Left lung (tissue), 10 donors: Measurements from ENCODE around the gene TLE1. TPM values are rescaled to one million over a fixed set of nuclear protein-coding genes. Genes with fewer than 3 reads are reported as not detected.

Experiments used
- ATAC-seq: fragments of 200-7000 bp; cut with Tn5 transposase; one replicate; pipeline ENCODE4 v1.9.1; 2020; ENCODE audit warnings: moderate library complexity
- DNase-seq, 4 donors: peaks; one replicate each; pipeline ENCODE4 v3.0.0-alpha.2; 2013 to 2020
- H3K27ac ChIP-seq, 2 donors: fragments of 200-600 bp; sonication (generic) in 1 of 2; one replicate each; pipeline versions ENCODE4 v1.5.0 to v1.8.0; 2020 to 2021
- H3K27me3 ChIP-seq, 2 donors: fragments of 200-600 bp; sonication (generic) in 1 of 2; one replicate each; pipeline versions ENCODE4 v1.5.0 to v1.8.0; 2020 to 2021
- H3K36me3 ChIP-seq, 2 donors: fragments of 200-600 bp; sonication (generic) in 1 of 2; one replicate each; pipeline versions ENCODE4 v1.5.0 to v1.8.0; 2020 to 2021
- H3K4me1 ChIP-seq, 2 donors: fragments of 200-600 bp; one replicate each; pipeline ENCODE4 v1.8.0; 2021
- H3K4me3 ChIP-seq, 2 donors: fragments of 200-600 bp; sonication (generic) in 1 of 2; one replicate each; pipeline versions ENCODE4 v1.5.0 to v1.8.0; 2020 to 2021; ENCODE audit warnings: mild to moderate bottlenecking in 1 of 2
- H3K9me3 ChIP-seq, 2 donors: fragments of 200-600 bp; sonication (generic) in 1 of 2; one replicate each; pipeline versions ENCODE4 v1.5.0 to v1.8.0; 2020 to 2021
- CTCF ChIP-seq, 2 donors: fragments of 200-600 bp; sonication (generic) in 1 of 2; IDR thresholded peaks; one replicate each; pipeline versions ENCODE4 v1.5.0 to v1.8.0; 2021; ENCODE audit warnings: antibody characterized with exemption in 2 of 2
- intact Hi-C, 2 donors: fragments of 100-400 bp; cut with DNase I; formaldehyde crosslinking; loops; one replicate each; pipeline versions ENCODE4 v1.11.2 to v1.14.2; 2022
- polyA plus RNA-seq, 6 donors: library from polyadenylated mRNA; unstranded; fragments of 120-200 nt; gene quantifications; one replicate each; pipeline ENCODE4 v1.2.1, GENCODE V29; 2013; ENCODE audit not compliant: insufficient read length in 6 of 6
- total RNA-seq, 2 donors: library from RNA; stranded (reverse); fragmentation: NEBNext Ultra II Directional; extraction: Animal tissue kit (Norgen Biotek cat#: 25700); gene quantifications; one replicate each; pipeline ENCODE4 v1.2.1, GENCODE V29; 2021
- donor health status: DM: no; HTN: yes; CAD: no.
- donor health status: DM: no; HTN: no; CAD: no.

Gene TLE1
- total and polyA plus RNA-seq, 8 donors: 15.1 to 44.3 (median 40.0) TPM

- no peak for TF ChIP-seq CTCF (IDR thresholded peaks at IDR 0.05)
- H3K27ac ChIP-seq: peak overlapping the region in 1 of 2 donors; percentile 0
Measured at GRCh38 chr9:81559197-81559596, 130.2 kb downstream of the TLE1 start.

GRCh38 chr9:81558091-81558830, 131.1 kb downstream of the TLE1 start:
- peak in 2 of 4 donors; percentile 38 to 47 for DNase-seq
- intact Hi-C loops: no loop called here

More at GRCh38 chr9:81559197-81559596, 130.2 kb downstream of the TLE1 start:
- no peak overlapping the region for H3K4me3 ChIP-seq
- intact Hi-C loops: no loop called here
- ATAC-seq (no peak), DNase-seq (no peak)
- no peaks in the 10 kb centered on the region for H3K9me3 ChIP-seq
- peaks cover 0 to 26% of the 10 kb centered on the region in 2 donors for H3K27me3 ChIP-seq
- H3K4me1 ChIP-seq: peaks cover 0 to 12% of the 10 kb centered on the region in 2 donors
- no peaks in the 10 kb centered on the region for H3K36me3 ChIP-seq

GRCh38 chr9:81557452-81558090, 131.8 kb downstream of the TLE1 start:
- Histone ChIP-seq H3K4me3 (no peak overlapping the region), H3K27ac (no peak overlapping the region), H3K27me3 (peaks cover 0 to 38% of the 10 kb centered on the region in 2 donors), H3K4me1 (peaks cover 0 to 11% of the 10 kb centered on the region in 2 donors), H3K36me3 (no peaks in the 10 kb centered on the region), H3K9me3 (no peaks in the 10 kb centered on the region)
- intact Hi-C loops: no loop called here
- no peak for TF ChIP-seq CTCF (IDR thresholded peaks at IDR 0.05)
- no peak for DNase-seq
- no peak for ATAC-seq

More at GRCh38 chr9:81558091-81558830, 131.1 kb downstream of the TLE1 start:
- no peaks in the 10 kb centered on the region for H3K36me3 ChIP-seq
- H3K27me3 ChIP-seq: peaks cover 0 to 31% of the 10 kb centered on the region in 2 donors
- TF ChIP-seq CTCF (IDR thresholded peaks at IDR 0.05): no peak
- H3K27ac ChIP-seq: peak overlapping the region in 1 of 2 donors; percentile 0
- H3K4me3 ChIP-seq: no peak overlapping the region
- peak; percentile 74 for ATAC-seq
- H3K4me1 ChIP-seq: peaks cover 0 to 12% of the 10 kb centered on the region in 2 donors
- no peaks in the 10 kb centered on the region for H3K9me3 ChIP-seq

GRCh38 chr9:81556923-81557322, 132.4 kb downstream of the TLE1 start:
- no peak for ATAC-seq

More at GRCh38 chr9:81556923-81557322, 132.4 kb downstream of the TLE1 start:
- H3K27ac ChIP-seq: no peak overlapping the region
- peaks cover 0 to 38% of the 10 kb centered on the region in 2 donors for H3K27me3 ChIP-seq
- H3K36me3 ChIP-seq: no peaks in the 10 kb centered on the region
- H3K4me3 ChIP-seq: no peak overlapping the region
- DNase-seq: no peak
- TF ChIP-seq CTCF (IDR thresholded peaks at IDR 0.05): no peak
- intact Hi-C loops: no loop called here
- H3K4me1 ChIP-seq: peaks cover 0 to 6% of the 10 kb centered on the region in 2 donors
- H3K9me3 ChIP-seq: no peaks in the 10 kb centered on the region
